Skin of body (tissue), 2 donors: ENCODE data around the gene VENTX. TPM values are rescaled to one million over a fixed set of nuclear protein-coding genes. Genes with fewer than 3 reads are reported as not detected.

ENCODE experiments used
- DNase-seq: peaks from one replicate; lab custom pipeline; 2025; lab: John Stamatoyannopoulos, UW
- total RNA-seq: library from RNA; depleted of rRNA; stranded (reverse); fragments of >200 nt; gene quantifications from one replicate; pipeline ENCODE4 v1.2.3, GENCODE V29; 2014

Gene VENTX
- total RNA-seq, 1 donor from 2014 or later: 0.20 TPM

DNA sequence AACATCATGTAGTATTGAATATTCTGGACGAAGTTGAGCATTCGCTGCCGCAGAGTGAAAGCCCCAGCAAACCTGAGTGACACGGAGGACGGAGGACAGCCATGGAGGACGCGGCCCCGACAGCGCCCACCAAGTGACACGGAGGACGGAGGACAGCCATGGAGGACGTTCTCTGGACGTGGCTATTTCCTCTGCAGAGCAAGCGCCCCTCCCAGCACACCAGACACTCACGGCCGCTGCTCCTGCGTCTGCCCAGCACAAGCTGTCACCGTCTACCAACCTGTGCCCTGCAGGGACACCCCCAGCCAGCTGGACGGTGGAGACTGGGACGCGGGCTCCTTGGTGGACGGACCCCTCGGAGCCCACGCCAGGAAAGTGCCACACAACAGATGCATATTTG is 46.3 kb downstream of the VENTX start:
- no peak for DNase-seq

DNA sequence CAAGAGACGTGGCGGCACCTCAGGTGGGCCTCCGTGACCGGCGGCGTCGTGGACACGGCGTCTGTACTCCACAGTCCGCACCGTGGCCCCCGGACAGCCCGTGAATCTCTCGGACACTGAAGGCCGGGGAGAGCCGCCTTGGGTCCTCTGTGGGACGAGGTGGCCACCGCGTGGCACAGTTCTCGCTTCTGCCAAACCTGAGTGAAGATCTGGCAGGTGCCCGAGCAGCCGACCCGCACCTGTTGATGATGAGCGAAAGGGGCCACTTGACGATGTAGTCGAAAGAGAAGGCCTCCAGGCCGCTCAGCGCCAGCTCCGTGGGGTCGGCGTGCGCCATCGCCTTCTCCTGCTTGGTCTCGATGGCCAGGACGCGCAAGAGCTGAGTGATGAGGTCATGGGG is 47.6 kb downstream of the VENTX start:
- no peak for DNase-seq

DNA sequence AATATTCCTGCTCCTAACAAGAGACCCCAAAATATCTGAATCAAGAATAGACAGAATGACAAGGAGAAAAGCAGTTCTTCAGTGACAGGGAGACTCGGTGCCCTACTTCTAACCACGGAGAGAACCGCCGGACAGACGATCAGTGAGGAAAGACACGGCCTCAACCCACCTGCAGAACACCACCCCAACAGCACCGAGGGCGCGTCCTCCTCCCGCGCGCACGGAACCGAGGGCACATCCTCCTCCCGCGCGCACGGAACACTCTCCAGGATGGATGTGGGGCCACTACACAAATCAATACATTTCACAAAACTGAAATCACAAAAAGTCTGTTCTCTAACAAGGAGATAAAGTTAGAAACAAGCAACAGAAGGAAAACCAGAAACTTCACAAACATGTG is 48.7 kb downstream of the VENTX start:
- DNase-seq: no peak

DNA sequence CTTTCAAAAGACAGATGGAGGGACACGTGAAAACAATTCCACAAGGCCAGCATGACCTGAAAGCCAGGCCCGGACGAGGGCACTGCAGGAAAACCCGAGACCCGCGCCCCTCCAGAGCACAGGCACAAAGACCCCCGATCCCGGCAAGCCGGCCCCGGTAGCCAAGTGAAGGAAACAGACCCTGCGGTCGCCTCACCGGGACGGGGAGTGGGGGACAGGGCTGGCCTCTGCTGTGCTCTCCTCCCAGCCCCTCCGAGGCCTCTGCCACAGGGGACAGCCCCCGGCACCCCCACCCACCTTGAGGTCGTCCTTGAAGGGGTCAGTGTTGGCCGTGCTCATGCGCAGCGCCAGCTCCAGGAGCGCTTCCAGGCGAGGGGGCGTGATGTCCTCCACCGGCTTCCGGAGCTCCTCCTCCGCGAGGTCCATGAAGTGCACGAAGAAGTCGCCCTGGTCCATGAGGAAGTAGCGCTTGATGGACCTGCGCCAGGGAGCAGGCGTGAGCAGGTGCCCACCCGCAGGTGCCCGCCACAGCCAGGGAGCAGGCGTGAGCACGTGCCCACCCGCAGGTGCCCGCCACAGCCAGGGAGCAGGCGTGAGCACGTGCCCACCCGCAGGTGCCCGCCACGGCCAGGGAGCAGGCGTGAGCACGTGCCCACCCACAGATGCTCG is 50.3 kb downstream of the VENTX start:
- DNase-seq: no peak

DNA sequence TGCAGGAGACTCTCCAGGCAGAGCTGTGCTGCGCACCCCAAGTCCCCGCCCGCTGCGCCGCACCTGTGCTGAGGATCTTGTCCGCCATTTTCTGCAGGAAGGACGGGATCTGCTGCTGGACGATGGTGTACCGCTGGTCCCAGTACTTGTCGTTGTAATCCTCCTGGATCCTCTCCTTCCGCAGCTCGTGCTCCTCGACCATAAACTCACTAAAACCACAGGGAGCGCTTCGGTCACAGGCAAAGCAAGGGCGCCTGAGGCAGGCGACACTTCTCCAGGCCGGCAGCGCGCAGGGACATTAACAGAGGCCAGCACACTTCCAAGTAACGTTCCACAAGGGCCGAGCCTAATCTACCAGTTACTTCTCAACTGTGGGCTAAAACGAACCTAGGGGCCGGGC is 52.1 kb downstream of the VENTX start:
- DNase-seq: no peak

Other genes starting within 250 kb of the VENTX start
- 0.10 TPM for gene ADGRA1, start 149.9 kb upstream of the VENTX start, total RNA-seq
- 1.1 TPM for gene KNDC1, start 77.6 kb upstream of the VENTX start, total RNA-seq
- not detected for gene UTF1, start 7.6 kb upstream of the VENTX start, total RNA-seq
- gene ADAM8, start 39.0 kb downstream of the VENTX start, total RNA-seq: 6.3 TPM
- 29.1 TPM for gene TUBGCP2, start 71.0 kb downstream of the VENTX start, total RNA-seq
- gene ZNF511, start 71.1 kb downstream of the VENTX start, total RNA-seq: 12.2 TPM
- not detected for gene CALY, start 99.0 kb downstream of the VENTX start, total RNA-seq
- gene PRAP1, start 109.5 kb downstream of the VENTX start, total RNA-seq: not detected
- 11.2 TPM for gene FUOM, start 120.2 kb downstream of the VENTX start, total RNA-seq
- 41.2 TPM for gene ECHS1, start 135.5 kb downstream of the VENTX start, total RNA-seq
- gene PAOX, start 141.4 kb downstream of the VENTX start, total RNA-seq: 3.6 TPM
- 24.7 TPM for gene MTG1, start 156.3 kb downstream of the VENTX start, total RNA-seq
- 0.89 TPM for gene SPRN, start 186.8 kb downstream of the VENTX start, total RNA-seq
- gene SCART1, start 216.1 kb downstream of the VENTX start, total RNA-seq: 2.5 TPM